ENCODE results near the gene NOC4L.
"Not testable (repeated sequence)": the region's sequence is repeated elsewhere in the genome, so short reads cannot be mapped to it uniquely, and the experiment has no call there.

NOC4L gene
- total RNA-seq: 4.4 to 12.9 (median 9.1) reads per million in 18 experiments

GRCh38 chr12:132144115-132144809 is at the start of gene NOC4L, which contains the start of gene DDX51:
Gene NOC4L (plus strand): TSS chr12:132144457. CDS start chr12:132144489, 32 bp downstream.
Gene DDX51 (minus strand): TSS chr12:132144319. CDS start chr12:132144296, 23 bp downstream.
- DNase-seq: peak; percentile 96

- DNase-seq: no peak
These were observed 48.5 kb upstream of the NOC4L start for GRCh38 chr12:132095520-132096409.

GRCh38 chr12:132099739-132100138 is 44.5 kb upstream of the NOC4L start:
- DNase-seq: no peak

- DNase-seq: no peak
These were observed 43.8 kb upstream of the NOC4L start for GRCh38 chr12:132100306-132101065.

- no peak for DNase-seq
These were observed 42.0 kb upstream of the NOC4L start for GRCh38 chr12:132102297-132102696.

- not testable (repeated sequence) for DNase-seq
These were observed 41.2 kb upstream of the NOC4L start for GRCh38 chr12:132103072-132103471.

- DNase-seq: no peak
These were observed 40.5 kb upstream of the NOC4L start for GRCh38 chr12:132103542-132104308.

DNA sequence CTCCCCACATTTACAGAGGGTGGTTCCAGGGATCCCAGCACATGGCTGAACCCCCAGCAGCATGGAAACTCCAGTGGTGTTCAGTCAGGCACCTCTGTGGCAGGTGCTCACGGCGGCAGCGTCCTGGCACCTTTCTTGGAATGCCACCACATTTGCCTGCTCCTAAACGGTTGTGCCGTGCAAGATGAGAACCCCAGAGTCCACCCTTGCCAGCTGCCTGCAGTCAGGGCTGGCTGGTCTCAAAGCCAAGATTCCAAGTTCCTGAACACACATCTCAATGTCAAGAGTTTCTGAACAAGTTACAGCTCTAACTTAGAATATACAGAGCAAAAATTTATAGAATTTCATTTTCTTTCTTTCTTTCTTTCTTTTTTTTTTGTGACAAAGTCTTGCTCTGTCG is 38.8 kb upstream of the NOC4L start:
- DNase-seq: no peak

DNA sequence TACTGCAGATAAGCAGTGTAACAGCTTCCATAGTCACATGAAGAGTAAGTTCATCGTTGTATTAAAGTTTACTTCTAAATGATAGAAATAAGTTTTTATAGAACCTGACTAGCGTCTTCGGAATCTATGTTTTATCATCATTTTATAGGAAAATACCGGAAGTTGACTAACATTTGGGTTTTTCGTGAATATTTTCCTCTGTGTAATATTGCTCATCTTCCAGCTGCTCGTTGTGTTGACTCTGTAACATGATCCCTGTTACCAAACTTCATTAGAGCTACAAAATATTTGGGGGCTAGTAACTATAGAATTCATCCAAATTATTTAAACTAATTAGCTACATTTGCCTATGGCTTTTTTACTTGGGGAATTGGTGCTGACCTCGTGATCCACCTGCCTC is 37.3 kb upstream of the NOC4L start:
- DNase-seq: no peak

GRCh38 chr12:132108211-132108832 is 35.9 kb upstream of the NOC4L start:
- no peak for DNase-seq

- DNase-seq: peak; percentile 20 to 44
These were observed 34.5 kb upstream of the NOC4L start for GRCh38 chr12:132109741-132110140.

DNA sequence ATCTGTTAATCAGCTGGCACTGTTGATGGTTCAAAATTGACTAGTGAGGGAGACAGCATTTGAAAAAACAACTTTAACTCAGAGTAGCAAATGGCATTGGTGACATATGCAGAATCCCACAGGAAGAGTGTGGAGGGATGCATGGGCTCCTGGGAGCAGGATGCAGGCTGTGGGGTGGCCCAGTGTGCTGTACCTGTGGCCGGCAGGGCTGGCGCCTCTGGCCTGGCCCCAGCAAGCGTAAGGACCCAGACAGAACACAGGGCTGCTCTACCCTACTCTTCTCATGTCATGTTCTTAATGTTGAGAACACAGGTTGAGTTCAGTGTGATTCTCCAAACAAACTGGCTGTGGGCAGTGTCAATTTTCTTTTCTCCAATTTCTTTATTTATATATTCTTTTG is 33.6 kb upstream of the NOC4L start:
- no peak for DNase-seq

GRCh38 chr12:132111654-132112304 is 32.5 kb upstream of the NOC4L start:
- DNase-seq: no peak

- DNase-seq: no peak
These were observed 29.6 kb upstream of the NOC4L start for GRCh38 chr12:132114667-132115066.

- DNase-seq: no peak
These were observed 28.8 kb upstream of the NOC4L start for GRCh38 chr12:132115500-132115899.

- DNase-seq: no peak
These were observed 27.3 kb upstream of the NOC4L start for GRCh38 chr12:132116709-132117557.

- no peak for DNase-seq
These were observed 26.7 kb upstream of the NOC4L start for GRCh38 chr12:132117558-132117875.

- no peak for DNase-seq
These were observed 25.4 kb upstream of the NOC4L start for GRCh38 chr12:132118876-132119275.

GRCh38 chr12:132121283-132121682 is 23.0 kb upstream of the NOC4L start:
- no peak for DNase-seq

Measured in inflammatory macrophage (primary cell).